Liver (tissue), 9 donors: Measurements from ENCODE around the gene SYNC. TPM values are rescaled to one million over a fixed set of nuclear protein-coding genes. Genes with fewer than 3 reads are reported as not detected.

Source experiments
- DNase-seq: peaks from one replicate; pipeline ENCODE4 v3.0.0-alpha.2; 2017; ENCODE audit warnings: low spot score
- H3K27ac ChIP-seq, 2 donors: one replicate each; pipeline ENCODE4 v1.7.0; 2013; ENCODE audit warnings: inconsistent platforms in 2 of 2, low read length in 2 of 2, control low read depth in 1 of 2, low read depth in 1 of 2, mild to moderate bottlenecking in 1 of 2
- H3K27me3 ChIP-seq, 4 donors: one replicate each; pipeline versions ENCODE4 v1.6.1 to v1.7.0; 2013; ENCODE audit warnings: low read length in 3 of 4, inconsistent platforms in 1 of 4, mild to moderate bottlenecking in 1 of 4, moderate library complexity in 1 of 4; ENCODE audit not compliant: control insufficient read depth in 4 of 4, insufficient read depth in 4 of 4
- H3K36me3 ChIP-seq, 4 donors: one replicate each; pipeline versions ENCODE4 v1.6.1 to v1.7.0; 2013; ENCODE audit warnings: low read length in 3 of 4, mild to moderate bottlenecking in 3 of 4, low read depth in 1 of 4, moderate library complexity in 1 of 4; ENCODE audit not compliant: control insufficient read depth in 4 of 4, insufficient read depth in 3 of 4
- H3K4me1 ChIP-seq, 4 donors: one replicate each; pipeline versions ENCODE4 v1.6.1 to v1.7.0; 2013; ENCODE audit warnings: low read length in 3 of 4, mild to moderate bottlenecking in 3 of 4, moderate library complexity in 1 of 4; ENCODE audit not compliant: control insufficient read depth in 4 of 4, insufficient read depth in 4 of 4
- H3K4me3 ChIP-seq, 3 donors: one replicate each; pipeline versions ENCODE4 v1.6.1 to v1.7.0; 2013; ENCODE audit warnings: low read length in 3 of 3, control low read depth in 1 of 3, low read depth in 1 of 3, mild to moderate bottlenecking in 1 of 3
- H3K9ac ChIP-seq, 2 donors: one replicate each; pipeline ENCODE4 v1.7.0; 2013; ENCODE audit warnings: low read length in 2 of 2, mild to moderate bottlenecking in 2 of 2, moderate library complexity in 2 of 2, control low read depth in 1 of 2, low read depth in 1 of 2
- H3K9me3 ChIP-seq, 4 donors: one replicate each; pipeline versions ENCODE4 v1.6.1 to v1.7.0; 2013; ENCODE audit warnings: low read length in 3 of 4; ENCODE audit not compliant: control insufficient read depth in 4 of 4
- EGR1 ChIP-seq, 2 donors: IDR thresholded peaks; 2 replicates each; pipeline ENCODE4 v1.6.1; 2016 to 2018; ENCODE audit warnings: antibody characterized with exemption in 2 of 2, low read depth in 2 of 2
- FOXA1 ChIP-seq: IDR thresholded peaks from 2 replicates; pipeline ENCODE4 v1.6.1; 2016; ENCODE audit warnings: antibody characterized with exemption
- FOXA2 ChIP-seq: IDR thresholded peaks from 2 replicates; pipeline ENCODE4 v1.6.1; 2016; ENCODE audit warnings: antibody characterized with exemption
- HNF4A ChIP-seq, 2 donors: conservative IDR thresholded peaks; 2 replicates each; pipeline ENCODE4 v1.6.1; 2016; ENCODE audit warnings: antibody characterized with exemption in 2 of 2, mild to moderate bottlenecking in 2 of 2
- HNF4G ChIP-seq: IDR thresholded peaks from 2 replicates; pipeline ENCODE4 v1.6.1; 2016; ENCODE audit warnings: antibody characterized with exemption
- JUND ChIP-seq, 2 donors: IDR thresholded peaks; 2 replicates each; pipeline ENCODE4 v1.6.1; 2016; ENCODE audit warnings: antibody characterized with exemption in 2 of 2
- NR2F2 ChIP-seq: IDR thresholded peaks from 2 replicates; pipeline ENCODE4 v1.6.1; 2016; ENCODE audit warnings: antibody characterized with exemption
- RAD21 ChIP-seq, 2 donors: IDR thresholded peaks; 2 replicates each; pipeline ENCODE4 v1.6.1; 2016; ENCODE audit warnings: antibody characterized with exemption in 2 of 2, mild to moderate bottlenecking in 2 of 2
- SP1 ChIP-seq: IDR thresholded peaks from 2 replicates; pipeline ENCODE4 v1.6.1; 2018; ENCODE audit warnings: antibody characterized with exemption, mild to moderate bottlenecking
- TAF1 ChIP-seq: conservative IDR thresholded peaks from 2 replicates; pipeline ENCODE4 v1.6.1; 2016; ENCODE audit warnings: antibody characterized with exemption, mild to moderate bottlenecking
- YY1 ChIP-seq: IDR thresholded peaks from 2 replicates; pipeline ENCODE4 v1.6.1; 2016; ENCODE audit warnings: antibody characterized with exemption, mild to moderate bottlenecking
- WGBS: extraction: QIAGEN DNeasy Blood & Tissue Kit; methylation state at CpG from one replicate; pipeline ENCODE4 v1.1.7; 2013; 5-methylcytosine and 5-hydroxymethylcytosine counted together
- polyA plus RNA-seq, 2 donors: library from polyadenylated mRNA; stranded (reverse) in 1 of 2; unstranded in 1 of 2; fragments of 200-250 nt in 1 of 2; fragments of >200 nt in 1 of 2; fragmentation: Nextera tagmentation in 1 of 2; extraction: Ambion mirVana in 1 of 2; gene quantifications; one replicate each; pipeline versions ENCODE4 v1.2.1 to v1.2.3, GENCODE V29; 2013 to 2015
- total RNA-seq, 2 donors: library from RNA; depleted of rRNA; stranded (reverse); fragments of >200 nt; gene quantifications; one replicate each; pipeline ENCODE4 v1.2.3, GENCODE V29; 2014
- TF ChIP-seq, protein P1 (sequence below): fragments of 150-350 bp; IDR thresholded peaks from 2 replicates; pipeline ENCODE4 v1.5.1; 2017; ENCODE audit warnings: improper control_type of control experiment, low read depth, low read length; ENCODE audit not compliant: missing input control
- TF ChIP-seq, protein P2 (sequence below): IDR thresholded peaks from 2 replicates; pipeline ENCODE4 v1.6.1; 2016; ENCODE audit warnings: antibody characterized with exemption
- TF ChIP-seq, protein P3 (sequence below): IDR thresholded peaks from 2 replicates; pipeline ENCODE4 v1.6.1; 2016; ENCODE audit warnings: antibody characterized with exemption, mild to moderate bottlenecking
- TF ChIP-seq, protein P4 (sequence below): IDR thresholded peaks from 2 replicates; pipeline ENCODE4 v1.6.1; 2016; ENCODE audit warnings: antibody characterized with exemption
- donor health status: healthy.
- donor health status: healthy.
- donor health status: healthy.
- donor health status: healthy.
- donor health status: healthy.

SYNC gene
- total and polyA plus RNA-seq, 4 donors, result 0.23 to 1.5 (median 0.31) TPM

DNA sequence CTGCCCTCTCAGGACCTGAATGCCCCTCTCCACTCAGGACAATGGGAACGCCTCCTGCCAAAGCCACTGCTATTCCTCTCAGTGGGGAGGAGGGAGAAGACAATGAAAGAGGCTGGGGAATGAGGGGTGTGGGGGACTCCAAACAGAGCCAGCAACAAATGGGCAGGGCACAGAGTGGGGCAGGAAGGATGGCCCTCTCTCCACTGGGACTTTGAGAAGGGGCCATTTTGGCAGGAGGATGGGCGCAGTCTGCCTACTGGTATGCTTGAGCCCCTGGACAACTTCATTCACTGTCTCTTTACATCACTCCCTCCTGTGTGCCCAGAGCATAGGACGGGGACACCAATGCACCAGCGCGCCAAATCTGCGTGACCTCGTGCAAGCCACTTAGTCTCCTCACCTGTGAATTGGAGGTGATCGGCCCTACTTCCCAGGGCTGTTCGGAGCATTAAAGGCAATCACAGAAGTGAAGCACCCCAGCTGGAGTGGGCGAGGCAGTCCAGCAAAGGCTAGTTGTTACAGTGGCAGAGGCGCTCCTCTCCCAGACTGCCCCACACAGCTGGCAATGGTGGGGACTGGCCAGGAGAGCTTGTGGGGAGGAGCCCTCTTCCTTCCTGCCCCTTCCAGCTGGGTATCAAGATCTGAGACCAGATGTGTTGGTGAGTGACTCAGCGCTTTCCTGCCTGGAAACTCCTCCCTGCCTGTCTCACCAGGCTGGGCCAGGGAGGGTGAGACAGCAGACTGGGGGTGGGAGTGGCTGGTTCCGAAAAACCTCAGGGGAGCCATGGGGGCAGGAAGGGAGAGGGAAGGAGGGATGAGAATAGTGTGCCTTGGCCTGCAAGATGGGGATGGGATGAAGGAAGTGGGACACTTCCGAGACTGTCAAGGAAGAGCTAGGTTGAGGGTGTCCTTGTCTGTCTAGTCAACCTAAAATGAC lies 22.4 kb upstream of the SYNC start:
- Histone ChIP-seq H3K36me3 (no peaks in the 10 kb centered on the region), H3K4me1 (no peaks in the 10 kb centered on the region), H3K27ac (no peak overlapping the region), H3K27me3 (no peaks in the 10 kb centered on the region), H3K4me3 (no peak overlapping the region), H3K9ac (no peak overlapping the region), H3K9me3 (no peaks in the 10 kb centered on the region)
- TF ChIP-seq NR2F2 (no peak), EGR1 (IDR thresholded peaks at IDR 0.05; ENCODE audit: low read depth in 2 of 2) (no peak), FOXA2 (no peak), SP1 (no peak), YY1 (no peak), FOXA1 (no peak)
- TF ChIP-seq, protein P1, sequence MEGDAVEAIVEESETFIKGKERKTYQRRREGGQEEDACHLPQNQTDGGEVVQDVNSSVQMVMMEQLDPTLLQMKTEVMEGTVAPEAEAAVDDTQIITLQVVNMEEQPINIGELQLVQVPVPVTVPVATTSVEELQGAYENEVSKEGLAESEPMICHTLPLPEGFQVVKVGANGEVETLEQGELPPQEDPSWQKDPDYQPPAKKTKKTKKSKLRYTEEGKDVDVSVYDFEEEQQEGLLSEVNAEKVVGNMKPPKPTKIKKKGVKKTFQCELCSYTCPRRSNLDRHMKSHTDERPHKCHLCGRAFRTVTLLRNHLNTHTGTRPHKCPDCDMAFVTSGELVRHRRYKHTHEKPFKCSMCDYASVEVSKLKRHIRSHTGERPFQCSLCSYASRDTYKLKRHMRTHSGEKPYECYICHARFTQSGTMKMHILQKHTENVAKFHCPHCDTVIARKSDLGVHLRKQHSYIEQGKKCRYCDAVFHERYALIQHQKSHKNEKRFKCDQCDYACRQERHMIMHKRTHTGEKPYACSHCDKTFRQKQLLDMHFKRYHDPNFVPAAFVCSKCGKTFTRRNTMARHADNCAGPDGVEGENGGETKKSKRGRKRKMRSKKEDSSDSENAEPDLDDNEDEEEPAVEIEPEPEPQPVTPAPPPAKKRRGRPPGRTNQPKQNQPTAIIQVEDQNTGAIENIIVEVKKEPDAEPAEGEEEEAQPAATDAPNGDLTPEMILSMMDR, result no peak
- TF ChIP-seq, protein P2, sequence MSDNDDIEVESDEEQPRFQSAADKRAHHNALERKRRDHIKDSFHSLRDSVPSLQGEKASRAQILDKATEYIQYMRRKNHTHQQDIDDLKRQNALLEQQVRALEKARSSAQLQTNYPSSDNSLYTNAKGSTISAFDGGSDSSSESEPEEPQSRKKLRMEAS, result no peak
- DNase-seq, result peak; percentile 73
- 79% methylated on average over 14 of the region's 14 CpGs for whole genome bisulfite sequencing

DNA sequence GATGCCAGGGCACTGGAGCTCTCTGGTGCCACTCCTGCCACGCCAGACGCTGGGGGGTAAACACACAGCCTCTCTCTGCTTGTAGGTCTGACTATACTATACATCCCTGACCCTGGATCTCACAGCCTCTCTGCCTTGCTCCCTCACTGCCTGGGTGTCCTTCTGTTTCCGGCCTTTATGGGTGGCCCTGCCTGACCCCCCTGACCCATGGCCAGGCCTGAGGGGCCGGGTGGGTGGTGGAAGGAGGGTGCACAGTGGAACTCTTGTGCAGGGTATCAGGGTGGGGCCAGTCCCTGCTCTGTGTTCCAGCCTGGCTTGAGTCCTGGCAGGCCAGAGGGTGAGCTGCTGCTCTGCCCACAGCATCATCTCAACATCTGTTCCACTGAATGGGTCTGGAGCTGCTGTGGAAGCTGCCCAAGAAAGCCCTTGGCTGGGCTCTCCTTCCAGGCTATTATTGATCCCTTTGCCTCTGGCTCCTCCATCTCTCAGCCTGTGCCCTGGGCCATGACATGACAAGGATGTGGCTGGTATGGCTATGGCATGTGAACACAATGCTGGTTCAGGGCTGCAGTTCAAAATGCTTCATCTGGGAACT lies 17.2 kb upstream of the SYNC start:
- TF ChIP-seq HNF4A (conservative IDR thresholded peaks at IDR 0.05), result no peak
- TF ChIP-seq TAF1, result no peak
- TF ChIP-seq RAD21 (IDR thresholded peaks at IDR 0.05), result no peak
- TF ChIP-seq JUND (IDR thresholded peaks at IDR 0.05), result no peak
- TF ChIP-seq, protein P3, sequence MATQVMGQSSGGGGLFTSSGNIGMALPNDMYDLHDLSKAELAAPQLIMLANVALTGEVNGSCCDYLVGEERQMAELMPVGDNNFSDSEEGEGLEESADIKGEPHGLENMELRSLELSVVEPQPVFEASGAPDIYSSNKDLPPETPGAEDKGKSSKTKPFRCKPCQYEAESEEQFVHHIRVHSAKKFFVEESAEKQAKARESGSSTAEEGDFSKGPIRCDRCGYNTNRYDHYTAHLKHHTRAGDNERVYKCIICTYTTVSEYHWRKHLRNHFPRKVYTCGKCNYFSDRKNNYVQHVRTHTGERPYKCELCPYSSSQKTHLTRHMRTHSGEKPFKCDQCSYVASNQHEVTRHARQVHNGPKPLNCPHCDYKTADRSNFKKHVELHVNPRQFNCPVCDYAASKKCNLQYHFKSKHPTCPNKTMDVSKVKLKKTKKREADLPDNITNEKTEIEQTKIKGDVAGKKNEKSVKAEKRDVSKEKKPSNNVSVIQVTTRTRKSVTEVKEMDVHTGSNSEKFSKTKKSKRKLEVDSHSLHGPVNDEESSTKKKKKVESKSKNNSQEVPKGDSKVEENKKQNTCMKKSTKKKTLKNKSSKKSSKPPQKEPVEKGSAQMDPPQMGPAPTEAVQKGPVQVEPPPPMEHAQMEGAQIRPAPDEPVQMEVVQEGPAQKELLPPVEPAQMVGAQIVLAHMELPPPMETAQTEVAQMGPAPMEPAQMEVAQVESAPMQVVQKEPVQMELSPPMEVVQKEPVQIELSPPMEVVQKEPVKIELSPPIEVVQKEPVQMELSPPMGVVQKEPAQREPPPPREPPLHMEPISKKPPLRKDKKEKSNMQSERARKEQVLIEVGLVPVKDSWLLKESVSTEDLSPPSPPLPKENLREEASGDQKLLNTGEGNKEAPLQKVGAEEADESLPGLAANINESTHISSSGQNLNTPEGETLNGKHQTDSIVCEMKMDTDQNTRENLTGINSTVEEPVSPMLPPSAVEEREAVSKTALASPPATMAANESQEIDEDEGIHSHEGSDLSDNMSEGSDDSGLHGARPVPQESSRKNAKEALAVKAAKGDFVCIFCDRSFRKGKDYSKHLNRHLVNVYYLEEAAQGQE, result no peak
- TF ChIP-seq, protein P4, sequence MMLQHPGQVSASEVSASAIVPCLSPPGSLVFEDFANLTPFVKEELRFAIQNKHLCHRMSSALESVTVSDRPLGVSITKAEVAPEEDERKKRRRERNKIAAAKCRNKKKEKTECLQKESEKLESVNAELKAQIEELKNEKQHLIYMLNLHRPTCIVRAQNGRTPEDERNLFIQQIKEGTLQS, result no peak
- TF ChIP-seq NR2F2, result no peak
- no peak for TF ChIP-seq YY1
- TF ChIP-seq FOXA2, result no peak
- TF ChIP-seq HNF4G, result no peak
- Histone ChIP-seq H3K9ac (no peak overlapping the region), H3K4me3 (no peak overlapping the region), H3K27me3 (no peaks in the 10 kb centered on the region), H3K9me3 (no peaks in the 10 kb centered on the region), H3K4me1 (peaks cover 2 to 8% (median 4%) of the 10 kb centered on the region in 4 donors), H3K27ac (no peak overlapping the region), H3K36me3 (no peaks in the 10 kb centered on the region)
- no peak for DNase-seq
- WGBS, result 90% methylated on average over 4 of the region's 4 CpGs
